Upper lobe of right lung (tissue), 1 donor: ENCODE results near the gene HAT1. TPM values are rescaled to one million over a fixed set of nuclear protein-coding genes. Genes with fewer than 3 reads are reported as not detected.

Experiments used
- ATAC-seq: fragments of 200-7000 bp; cut with Tn5 transposase; one replicate; pipeline ENCODE4 v1.9.1; 2020; ENCODE audit warnings: mild to moderate bottlenecking, moderate library complexity
- DNase-seq: peaks from one replicate; pipeline ENCODE4 v3.0.0-alpha.2; 2020
- H3K27ac ChIP-seq: fragments of 200-600 bp; one replicate; pipeline ENCODE4 v1.8.0; 2022
- H3K27me3 ChIP-seq: fragments of 200-600 bp; one replicate; pipeline ENCODE4 v1.8.0; 2022; ENCODE audit warnings: mild to moderate bottlenecking
- H3K36me3 ChIP-seq: fragments of 200-600 bp; one replicate; pipeline ENCODE4 v1.8.0; 2022
- H3K4me1 ChIP-seq: fragments of 200-600 bp; one replicate; pipeline ENCODE4 v1.8.0; 2022
- H3K4me3 ChIP-seq: fragments of 200-600 bp; one replicate; pipeline ENCODE4 v1.8.0; 2022; ENCODE audit warnings: mild to moderate bottlenecking
- H3K9me3 ChIP-seq: fragments of 200-600 bp; one replicate; pipeline ENCODE4 v1.8.0; 2022
- CTCF ChIP-seq: fragments of 200-600 bp; IDR thresholded peaks from one replicate; pipeline ENCODE4 v1.8.0; 2022; ENCODE audit warnings: antibody characterized with exemption
- intact Hi-C: fragments of 100-400 bp; cut with DNase I; formaldehyde crosslinking; loops from one replicate; pipeline ENCODE4 v1.11.0; 2022
- total RNA-seq: library from RNA; stranded (reverse); fragmentation: NEBNext Ultra II Directional; extraction: Animal tissue kit (Norgen Biotek cat#: 25700); gene quantifications from one replicate; pipeline ENCODE4 v1.2.1, GENCODE V29; 2021
- donor health status: DM: no; HTN: yes; CAD: no; lungs with severe emphysema.

The HAT1 gene
- total RNA-seq, 1 donor from 2014 or later, result 24.8 TPM

GRCh38 chr2:171957061-171957460 lies 34.8 kb downstream of the HAT1 start:
- H3K9me3 ChIP-seq, result no peaks in the 10 kb centered on the region
- TF ChIP-seq CTCF, result no peak
- DNase-seq (no peak), ATAC-seq (no peak)
- no peaks in the 10 kb centered on the region for H3K27me3 ChIP-seq
- intact Hi-C loops, result no loop called here
- no peaks in the 10 kb centered on the region for H3K36me3 ChIP-seq
- H3K4me1 ChIP-seq, result peaks cover 9% of the 10 kb centered on the region
- no peak overlapping the region for H3K27ac ChIP-seq
- no peak overlapping the region for H3K4me3 ChIP-seq

GRCh38 chr2:171958475-171958874 lies 36.2 kb downstream of the HAT1 start:
- H3K4me3 ChIP-seq, result no peak overlapping the region
- no peaks in the 10 kb centered on the region for H3K36me3 ChIP-seq
- intact Hi-C loops, result no loop called here
- H3K27ac ChIP-seq, result no peak overlapping the region
- no peaks in the 10 kb centered on the region for H3K27me3 ChIP-seq
- DNase-seq (no peak), ATAC-seq (peak; percentile 34)
- H3K4me1 ChIP-seq, result peaks cover 9% of the 10 kb centered on the region
- no peak for TF ChIP-seq CTCF
- H3K9me3 ChIP-seq, result no peaks in the 10 kb centered on the region

GRCh38 chr2:171959998-171960397 lies 37.7 kb downstream of the HAT1 start:
- DNase-seq (no peak), ATAC-seq (no peak)
- H3K36me3 ChIP-seq, result no peaks in the 10 kb centered on the region
- intact Hi-C loops, result no loop called here
- H3K27ac ChIP-seq, result no peak overlapping the region
- no peaks in the 10 kb centered on the region for H3K27me3 ChIP-seq
- peaks cover 9% of the 10 kb centered on the region for H3K4me1 ChIP-seq
- no peak overlapping the region for H3K4me3 ChIP-seq
- TF ChIP-seq CTCF, result no peak
- H3K9me3 ChIP-seq, result no peaks in the 10 kb centered on the region

- no peak for DNase-seq
- no peaks in the 10 kb centered on the region for H3K9me3 ChIP-seq
- H3K27me3 ChIP-seq, result no peaks in the 10 kb centered on the region
- no peak overlapping the region for H3K4me3 ChIP-seq
- H3K27ac ChIP-seq, result no peak overlapping the region
- intact Hi-C loops, result no loop called here
- H3K4me1 ChIP-seq, result peaks cover 9% of the 10 kb centered on the region
- TF ChIP-seq CTCF, result no peak
- H3K36me3 ChIP-seq, result peaks cover 1% of the 10 kb centered on the region
- no peak for ATAC-seq
Observed at GRCh38 chr2:171960570-171960969, 38.3 kb downstream of the HAT1 start.

- no peak for TF ChIP-seq CTCF
- Histone ChIP-seq H3K27ac (no peak overlapping the region), H3K4me1 (peaks cover 8% of the 10 kb centered on the region), H3K4me3 (no peak overlapping the region), H3K27me3 (no peaks in the 10 kb centered on the region), H3K36me3 (peaks cover 27% of the 10 kb centered on the region), H3K9me3 (no peaks in the 10 kb centered on the region)
- DNase-seq, result no peak
- intact Hi-C loops, result no loop called here
- no peak for ATAC-seq
Observed at GRCh38 chr2:171963198-171963597, 40.9 kb downstream of the HAT1 start.

GRCh38 chr2:171964308-171964707 lies 42.0 kb downstream of the HAT1 start:
- TF ChIP-seq CTCF, result no peak
- ATAC-seq (no peak), DNase-seq (no peak)
- Histone ChIP-seq H3K27me3 (no peaks in the 10 kb centered on the region), H3K36me3 (peaks cover 31% of the 10 kb centered on the region), H3K27ac (no peak overlapping the region), H3K9me3 (no peaks in the 10 kb centered on the region), H3K4me1 (no peaks in the 10 kb centered on the region), H3K4me3 (no peak overlapping the region)
- intact Hi-C loops, result no loop called here
